Esophagus muscularis mucosa (tissue), 3 donors: Measurements from ENCODE around the gene ADRA1B.

Experiments used
- POLR2AphosphoS5 ChIP-seq, 2 donors: sonication (generic); formaldehyde crosslinking; IDR thresholded peaks; one replicate each; pipeline ENCODE4 v1.6.1; 2017; ENCODE audit warnings: antibody characterized with exemption in 2 of 2
- TF ChIP-seq, protein P1 (sequence below), 3 experiments: fragments of 200-600 bp in 2 of 3; fragments of 450-650 bp in 1 of 3; sonication (generic) in 2 of 3; IDR thresholded peaks; one replicate each; pipeline ENCODE4 v1.5.1; 2017 to 2019; ENCODE audit warnings: antibody characterized with exemption in 3 of 3, mild to moderate bottlenecking in 2 of 3, moderate library complexity in 1 of 3

DNA sequence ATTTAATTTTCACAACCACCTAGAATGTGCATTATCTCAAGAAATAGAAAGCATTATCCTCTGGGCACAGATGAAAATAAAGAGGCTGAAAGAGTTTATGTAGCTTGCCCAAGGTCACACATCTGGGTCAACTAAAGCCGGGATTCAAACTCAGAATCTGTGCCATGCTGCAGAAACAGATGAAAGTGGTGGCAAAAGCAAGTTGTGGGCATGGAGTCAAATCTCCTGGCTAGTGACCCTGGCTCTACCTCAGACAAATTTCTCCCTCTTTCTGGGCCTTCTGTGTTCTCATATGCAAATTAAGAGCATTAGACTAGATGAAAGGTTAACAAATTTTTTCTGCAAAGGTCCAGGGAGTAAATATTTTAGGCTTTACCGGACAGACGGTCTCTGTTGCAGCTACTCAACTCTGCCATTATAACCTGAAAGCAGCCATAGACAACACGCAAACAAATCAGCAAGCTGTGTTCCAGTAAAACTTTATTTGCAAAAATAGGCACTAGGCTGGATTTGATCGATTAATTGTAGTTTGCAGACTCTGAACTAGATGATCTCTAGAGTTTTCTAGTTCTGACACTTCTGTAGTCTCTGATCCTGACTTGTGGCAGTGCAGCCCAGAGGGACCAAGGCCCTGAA is 6.0 kb upstream of the ADRA1B start:
- TF ChIP-seq, protein P1, sequence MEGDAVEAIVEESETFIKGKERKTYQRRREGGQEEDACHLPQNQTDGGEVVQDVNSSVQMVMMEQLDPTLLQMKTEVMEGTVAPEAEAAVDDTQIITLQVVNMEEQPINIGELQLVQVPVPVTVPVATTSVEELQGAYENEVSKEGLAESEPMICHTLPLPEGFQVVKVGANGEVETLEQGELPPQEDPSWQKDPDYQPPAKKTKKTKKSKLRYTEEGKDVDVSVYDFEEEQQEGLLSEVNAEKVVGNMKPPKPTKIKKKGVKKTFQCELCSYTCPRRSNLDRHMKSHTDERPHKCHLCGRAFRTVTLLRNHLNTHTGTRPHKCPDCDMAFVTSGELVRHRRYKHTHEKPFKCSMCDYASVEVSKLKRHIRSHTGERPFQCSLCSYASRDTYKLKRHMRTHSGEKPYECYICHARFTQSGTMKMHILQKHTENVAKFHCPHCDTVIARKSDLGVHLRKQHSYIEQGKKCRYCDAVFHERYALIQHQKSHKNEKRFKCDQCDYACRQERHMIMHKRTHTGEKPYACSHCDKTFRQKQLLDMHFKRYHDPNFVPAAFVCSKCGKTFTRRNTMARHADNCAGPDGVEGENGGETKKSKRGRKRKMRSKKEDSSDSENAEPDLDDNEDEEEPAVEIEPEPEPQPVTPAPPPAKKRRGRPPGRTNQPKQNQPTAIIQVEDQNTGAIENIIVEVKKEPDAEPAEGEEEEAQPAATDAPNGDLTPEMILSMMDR (IDR thresholded peaks at IDR 0.05) = no peak
- no peak for TF ChIP-seq POLR2AphosphoS5 (IDR thresholded peaks at IDR 0.05)
